ENCODE data around the gene PTMA. TPM values are rescaled to one million over a fixed set of nuclear protein-coding genes. Genes with fewer than 3 reads are reported as not detected.
A peak's percentile ranks its signal among the peaks of the same experiment; 100 is the strongest.

PTMA gene
- total RNA-seq, 1 experiment from 2014 or later = 2,752 TPM

DNA sequence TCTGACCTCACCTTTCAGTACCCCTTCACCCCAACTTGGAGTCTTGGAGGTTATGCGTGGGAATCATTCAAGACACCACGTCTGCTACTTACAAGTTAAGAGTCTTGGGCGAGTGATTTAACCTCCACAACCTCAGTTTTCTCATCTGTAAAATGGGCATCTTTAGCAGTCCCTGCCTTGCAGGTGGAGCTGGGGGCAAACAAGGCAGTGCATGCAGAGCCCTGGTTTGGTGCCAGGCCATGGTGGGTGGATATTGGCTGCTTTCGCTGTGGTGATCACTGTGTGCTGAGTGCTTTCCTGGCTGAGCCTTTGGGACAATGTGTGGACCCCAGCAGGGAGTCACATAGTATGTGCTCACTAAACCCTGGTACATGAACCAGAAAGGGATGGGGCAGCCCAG, 20.4 kb upstream of the PTMA start:
- ChIA-PET CTCF (interaction anchor here (1.8 to 4.9 kb wide), 4 partner anchors 9 to 27 kb away, joined by 7 to 41 read pairs (median 16); no protein-coding TSS in a partner anchor), POLR2A (no interaction called here), RAD21 (ENCODE audit: low non-redundant PET in 1 of 2, low total read pairs in 2 of 2, uncharacterized antibody in 2 of 2, unreplicated experiment in 2 of 2) (no interaction called here)
- no peak overlapping the region for H2AFZ ChIP-seq (ENCODE audit: low read depth, low read length, poor library complexity, severe bottlenecking)
- peaks cover 17 to 31% of the 10 kb centered on the region in 2 experiments for H3K4me1 ChIP-seq (ENCODE audit: control insufficient read depth in 1 of 2, insufficient read depth in 2 of 2, low read length in 2 of 2)
- no peak overlapping the region for H3K4me3 ChIP-seq (replicated peaks in 1 of 2; ENCODE audit: low read depth in 1 of 2, low read length in 2 of 2)
- no peaks in the 10 kb centered on the region for H3K9me2 ChIP-seq (ENCODE audit: insufficient read depth)
- TF ChIP-seq ELF1 (IDR thresholded peaks at IDR 0.05; ENCODE audit: borderline replicate concordance, low read depth) (no peak), ZNF274 (IDR thresholded peaks at IDR 0.05; ENCODE audit: low read depth, low read length) (no peak)
- peak overlapping the region; percentile 43 for H3K9ac ChIP-seq (ENCODE audit: low read length)
- no peaks in the 10 kb centered on the region for H3K27me3 ChIP-seq (ENCODE audit: insufficient read depth, low read length)
- H3K27ac ChIP-seq (ENCODE audit: low read depth, low read length) = peak overlapping the region; percentile 73
- no peaks in the 10 kb centered on the region for H4K20me1 ChIP-seq (ENCODE audit: insufficient read depth)
- intact Hi-C loops (cut with micrococcal nuclease) = no loop called here
- peak overlapping the region; percentile 64; the same call in 1 of the 2 replicates for H3K4me2 ChIP-seq (ENCODE audit: low read length)
- no peak for ATAC-seq
- no peaks in the 10 kb centered on the region for H3K9me3 ChIP-seq (ENCODE audit: control insufficient read depth in 1 of 2, insufficient read depth in 1 of 2, low read depth in 1 of 2, low read length in 2 of 2)
- no peaks in the 10 kb centered on the region for H3K36me3 ChIP-seq (ENCODE audit: control insufficient read depth in 1 of 2, insufficient read depth in 2 of 2, low read length in 2 of 2)
- no TSS peak for BruUV-seq (replicated peaks)
- no peak for DNase-seq (ENCODE audit: low read depth, low spot score)
- no peaks in the 10 kb centered on the region for H3K79me2 ChIP-seq (ENCODE audit: insufficient read depth, low read length)

DNA sequence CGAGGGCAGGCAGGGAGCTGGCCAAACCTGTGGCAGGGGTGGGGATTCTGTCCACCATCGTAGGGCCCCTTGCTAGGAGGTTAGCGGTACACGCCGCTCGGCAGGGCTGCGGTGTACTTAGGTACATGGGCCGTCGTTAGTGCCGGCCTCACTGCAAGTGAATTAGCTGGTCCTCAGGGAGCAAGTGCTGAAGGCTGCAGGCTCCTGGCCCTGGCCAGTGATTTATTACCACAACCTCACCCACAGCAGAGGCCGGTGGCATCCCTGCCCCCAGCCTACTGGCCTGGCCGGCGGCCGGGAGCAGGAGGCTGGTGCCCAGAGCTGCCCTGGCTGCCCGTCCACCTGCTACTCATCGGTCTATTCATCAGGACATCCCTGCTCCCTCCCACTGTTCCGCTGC, 19.6 kb upstream of the PTMA start:
- BruUV-seq (replicated peaks) = no TSS peak
- intact Hi-C loops (cut with micrococcal nuclease) = no loop called here

More for the DNA sequence above, 19.6 kb upstream of the PTMA start:
- H3K9me2 ChIP-seq (ENCODE audit: insufficient read depth) = no peaks in the 10 kb centered on the region
- no peaks in the 10 kb centered on the region for H3K36me3 ChIP-seq (ENCODE audit: control insufficient read depth in 1 of 2, insufficient read depth in 2 of 2, low read length in 2 of 2)
- H3K79me2 ChIP-seq (ENCODE audit: insufficient read depth, low read length) = no peaks in the 10 kb centered on the region
- no peak overlapping the region for H3K9ac ChIP-seq (ENCODE audit: low read length)
- H3K9me3 ChIP-seq (ENCODE audit: control insufficient read depth in 1 of 2, insufficient read depth in 1 of 2, low read depth in 1 of 2, low read length in 2 of 2) = no peaks in the 10 kb centered on the region
- ATAC-seq (no peak), DNase-seq (ENCODE audit: low read depth, low spot score) (no peak)
- H3K4me1 ChIP-seq (ENCODE audit: control insufficient read depth in 1 of 2, insufficient read depth in 2 of 2, low read length in 2 of 2) = peaks cover 17 to 37% of the 10 kb centered on the region in 2 experiments
- H3K4me2 ChIP-seq (ENCODE audit: low read length) = no peak overlapping the region
- RAD21 ChIA-PET (ENCODE audit: low non-redundant PET in 1 of 2, low total read pairs in 2 of 2, uncharacterized antibody in 2 of 2, unreplicated experiment in 2 of 2) = no interaction called here
- CTCF ChIA-PET = interaction anchor here (1.2 to 1.8 kb wide), 2 partner anchors 11 to 15 kb away, joined by 4 to 5 read pairs; no protein-coding TSS in a partner anchor
- no peak overlapping the region for H3K27ac ChIP-seq (ENCODE audit: low read depth, low read length)
- no peak overlapping the region for H3K4me3 ChIP-seq (replicated peaks in 1 of 2; ENCODE audit: low read depth in 1 of 2, low read length in 2 of 2)
- H4K20me1 ChIP-seq (ENCODE audit: insufficient read depth) = no peaks in the 10 kb centered on the region
- POLR2A ChIA-PET = no interaction called here
- H3K27me3 ChIP-seq (ENCODE audit: insufficient read depth, low read length) = no peaks in the 10 kb centered on the region
- no peak overlapping the region for H2AFZ ChIP-seq (ENCODE audit: low read depth, low read length, poor library complexity, severe bottlenecking)
- TF ChIP-seq MAX (IDR thresholded peaks at IDR 0.05) = no peak
- no peak for TF ChIP-seq EZH2phosphoT487 (IDR thresholded peaks at IDR 0.05; ENCODE audit: borderline replicate concordance)
- no peak for TF ChIP-seq EGR1 (IDR thresholded peaks at IDR 0.05; ENCODE audit: low read depth)
- TF ChIP-seq, protein P1, sequence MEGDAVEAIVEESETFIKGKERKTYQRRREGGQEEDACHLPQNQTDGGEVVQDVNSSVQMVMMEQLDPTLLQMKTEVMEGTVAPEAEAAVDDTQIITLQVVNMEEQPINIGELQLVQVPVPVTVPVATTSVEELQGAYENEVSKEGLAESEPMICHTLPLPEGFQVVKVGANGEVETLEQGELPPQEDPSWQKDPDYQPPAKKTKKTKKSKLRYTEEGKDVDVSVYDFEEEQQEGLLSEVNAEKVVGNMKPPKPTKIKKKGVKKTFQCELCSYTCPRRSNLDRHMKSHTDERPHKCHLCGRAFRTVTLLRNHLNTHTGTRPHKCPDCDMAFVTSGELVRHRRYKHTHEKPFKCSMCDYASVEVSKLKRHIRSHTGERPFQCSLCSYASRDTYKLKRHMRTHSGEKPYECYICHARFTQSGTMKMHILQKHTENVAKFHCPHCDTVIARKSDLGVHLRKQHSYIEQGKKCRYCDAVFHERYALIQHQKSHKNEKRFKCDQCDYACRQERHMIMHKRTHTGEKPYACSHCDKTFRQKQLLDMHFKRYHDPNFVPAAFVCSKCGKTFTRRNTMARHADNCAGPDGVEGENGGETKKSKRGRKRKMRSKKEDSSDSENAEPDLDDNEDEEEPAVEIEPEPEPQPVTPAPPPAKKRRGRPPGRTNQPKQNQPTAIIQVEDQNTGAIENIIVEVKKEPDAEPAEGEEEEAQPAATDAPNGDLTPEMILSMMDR (IDR thresholded peaks at IDR 0.05 in 2 of 3, conservative IDR thresholded peaks at IDR 0.05 in 1 of 3; ENCODE audit: borderline replicate concordance in 1 of 3, insufficient read depth in 1 of 3, low read depth in 2 of 3, low read length in 2 of 3) = no peak
- no peak for TF ChIP-seq YY1 (IDR thresholded peaks at IDR 0.05; ENCODE audit: extremely low read depth, insufficient replicate concordance, low read depth, low read length)
- TF ChIP-seq SIN3A (IDR thresholded peaks at IDR 0.05; ENCODE audit: low read depth) = no peak
- TF ChIP-seq POLR2A (IDR thresholded peaks at IDR 0.05; ENCODE audit: borderline replicate concordance, extremely low read depth, insufficient read depth, insufficient read length) = no peak
- no peak for TF ChIP-seq CBX3 (IDR thresholded peaks at IDR 0.05; ENCODE audit: low read depth)
- no peak for TF ChIP-seq SRF (IDR thresholded peaks at IDR 0.05; ENCODE audit: low read depth)
- TF ChIP-seq, protein P2, sequence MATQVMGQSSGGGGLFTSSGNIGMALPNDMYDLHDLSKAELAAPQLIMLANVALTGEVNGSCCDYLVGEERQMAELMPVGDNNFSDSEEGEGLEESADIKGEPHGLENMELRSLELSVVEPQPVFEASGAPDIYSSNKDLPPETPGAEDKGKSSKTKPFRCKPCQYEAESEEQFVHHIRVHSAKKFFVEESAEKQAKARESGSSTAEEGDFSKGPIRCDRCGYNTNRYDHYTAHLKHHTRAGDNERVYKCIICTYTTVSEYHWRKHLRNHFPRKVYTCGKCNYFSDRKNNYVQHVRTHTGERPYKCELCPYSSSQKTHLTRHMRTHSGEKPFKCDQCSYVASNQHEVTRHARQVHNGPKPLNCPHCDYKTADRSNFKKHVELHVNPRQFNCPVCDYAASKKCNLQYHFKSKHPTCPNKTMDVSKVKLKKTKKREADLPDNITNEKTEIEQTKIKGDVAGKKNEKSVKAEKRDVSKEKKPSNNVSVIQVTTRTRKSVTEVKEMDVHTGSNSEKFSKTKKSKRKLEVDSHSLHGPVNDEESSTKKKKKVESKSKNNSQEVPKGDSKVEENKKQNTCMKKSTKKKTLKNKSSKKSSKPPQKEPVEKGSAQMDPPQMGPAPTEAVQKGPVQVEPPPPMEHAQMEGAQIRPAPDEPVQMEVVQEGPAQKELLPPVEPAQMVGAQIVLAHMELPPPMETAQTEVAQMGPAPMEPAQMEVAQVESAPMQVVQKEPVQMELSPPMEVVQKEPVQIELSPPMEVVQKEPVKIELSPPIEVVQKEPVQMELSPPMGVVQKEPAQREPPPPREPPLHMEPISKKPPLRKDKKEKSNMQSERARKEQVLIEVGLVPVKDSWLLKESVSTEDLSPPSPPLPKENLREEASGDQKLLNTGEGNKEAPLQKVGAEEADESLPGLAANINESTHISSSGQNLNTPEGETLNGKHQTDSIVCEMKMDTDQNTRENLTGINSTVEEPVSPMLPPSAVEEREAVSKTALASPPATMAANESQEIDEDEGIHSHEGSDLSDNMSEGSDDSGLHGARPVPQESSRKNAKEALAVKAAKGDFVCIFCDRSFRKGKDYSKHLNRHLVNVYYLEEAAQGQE (IDR thresholded peaks at IDR 0.05; ENCODE audit: low read depth) = no peak
- no peak for TF ChIP-seq ELF1 (IDR thresholded peaks at IDR 0.05; ENCODE audit: borderline replicate concordance, low read depth)
- no peak for TF ChIP-seq CEBPB (IDR thresholded peaks at IDR 0.05; ENCODE audit: low read depth)
- no peak for TF ChIP-seq ZFX (IDR thresholded peaks at IDR 0.05)
- TF ChIP-seq ZNF274 (IDR thresholded peaks at IDR 0.05; ENCODE audit: low read depth, low read length) = no peak
- TF ChIP-seq SP1 (IDR thresholded peaks at IDR 0.05; ENCODE audit: low read depth) = no peak
- no peak for TF ChIP-seq RAD21 (IDR thresholded peaks at IDR 0.05; ENCODE audit: low read depth)
